T-helper 2 cell treated with Interferon-gamma antibody and Interleukin-4, amounts not matched to agents 5 μg/mL and 100 μg/mL, for 36 hours (primary cell): ENCODE data around the gene CLASP1.
"Not testable (repeated sequence)": the region's sequence is repeated elsewhere in the genome, so short reads cannot be mapped to it uniquely, and the experiment has no call there.

Experiments used
- DNase-seq: peaks from one replicate; pipeline ENCODE4 v3.0.0; 2021; ENCODE audit warnings: low spot score
- H3K27ac Mint-ChIP-seq: one replicate; pipeline ENCODE4 v1.8.0; 2021; ENCODE audit warnings: mild to moderate bottlenecking, mixed read lengths
- H3K27me3 Mint-ChIP-seq: one replicate; pipeline ENCODE4 v1.8.0; 2021; ENCODE audit warnings: low read depth, mixed read lengths
- H3K36me3 Mint-ChIP-seq: one replicate; pipeline ENCODE4 v1.8.0; 2021; ENCODE audit warnings: low read depth, mixed read lengths
- H3K4me1 Mint-ChIP-seq: one replicate; pipeline ENCODE4 v1.8.0; 2021; ENCODE audit warnings: low read depth, mixed read lengths
- H3K4me3 Mint-ChIP-seq: one replicate; pipeline ENCODE4 v1.8.0; 2022; ENCODE audit warnings: mild to moderate bottlenecking, moderate library complexity, mixed read lengths
- H3K9me3 Mint-ChIP-seq: one replicate; pipeline ENCODE4 v1.8.0; 2021; ENCODE audit warnings: mixed read lengths

CLASP1 gene

DNA sequence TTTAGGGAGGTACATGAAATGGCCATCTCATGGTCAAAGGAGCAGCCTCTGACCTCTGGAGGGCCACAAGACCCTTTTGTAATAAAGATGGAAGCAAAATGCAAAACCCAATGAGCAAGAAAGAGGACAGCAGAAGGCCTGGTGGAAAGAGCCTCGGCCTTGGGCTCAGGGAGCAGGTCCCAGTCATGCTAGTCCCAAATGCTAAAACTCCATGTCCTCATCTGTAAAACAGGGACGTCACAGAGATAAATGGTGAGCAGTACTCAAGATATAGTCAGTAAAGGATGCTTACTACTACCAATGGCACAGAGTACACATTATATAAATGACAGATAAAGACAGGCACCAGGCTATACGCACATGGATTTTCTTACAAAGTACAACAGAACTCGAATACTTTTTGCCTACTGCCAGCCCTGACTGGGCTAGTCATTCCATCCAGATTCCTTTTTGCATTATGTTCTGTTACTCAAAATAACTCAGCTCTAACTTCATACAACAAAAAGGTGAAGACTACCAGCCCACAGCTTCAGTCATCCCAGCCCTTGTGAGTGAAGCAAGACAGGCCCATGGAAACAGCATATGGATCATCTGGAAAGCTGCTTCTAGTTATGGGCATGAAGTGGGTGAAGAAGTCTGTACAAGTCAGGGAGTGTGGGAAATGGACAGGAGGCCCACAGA lies 299.4 kb downstream of the CLASP1 start:
- H3K9me3 Mint-ChIP-seq: no peaks in the 10 kb centered on the region
- H3K4me3 Mint-ChIP-seq: no peak overlapping the region
- H3K36me3 Mint-ChIP-seq: peaks cover 41% of the 10 kb centered on the region
- no peak for DNase-seq
- H3K4me1 Mint-ChIP-seq: no peaks in the 10 kb centered on the region
- H3K27me3 Mint-ChIP-seq: no peaks in the 10 kb centered on the region
- H3K27ac Mint-ChIP-seq: no peak overlapping the region

DNA sequence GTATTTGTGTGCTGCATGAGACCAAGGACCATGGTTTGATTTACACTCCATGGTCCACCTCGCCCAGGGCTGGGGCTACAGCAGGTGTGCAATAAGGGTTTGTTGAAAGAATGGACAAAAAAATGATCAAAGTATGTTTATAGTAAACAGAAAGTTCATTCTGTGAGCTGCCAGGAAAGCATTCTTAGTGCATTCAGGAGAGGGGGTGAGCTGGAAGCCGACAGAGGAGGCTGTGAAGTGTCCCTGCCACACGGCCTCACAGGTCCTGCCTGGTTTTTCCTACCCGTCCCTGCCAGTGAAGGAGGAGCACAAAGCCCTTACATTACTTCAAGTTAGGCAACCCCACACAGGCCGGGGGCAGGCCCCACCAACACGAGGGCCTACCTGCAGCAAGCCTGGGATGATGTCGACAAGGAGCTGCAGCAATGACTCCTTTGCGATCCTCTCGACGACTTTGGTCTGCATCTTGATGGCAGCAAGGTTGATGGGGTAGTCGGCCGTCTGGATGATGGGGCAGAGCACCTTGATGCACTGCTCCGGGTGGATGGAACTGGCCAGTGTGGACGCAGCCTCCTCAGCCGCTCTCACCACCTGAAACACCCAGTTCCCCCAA lies 301.0 kb downstream of the CLASP1 start:
- Mint-ChIP-seq H3K4me1 (no peaks in the 10 kb centered on the region), H3K27me3 (no peaks in the 10 kb centered on the region), H3K4me3 (no peak overlapping the region), H3K9me3 (no peaks in the 10 kb centered on the region), H3K36me3 (peaks cover 35% of the 10 kb centered on the region), H3K27ac (no peak overlapping the region)
- DNase-seq: no peak

DNA sequence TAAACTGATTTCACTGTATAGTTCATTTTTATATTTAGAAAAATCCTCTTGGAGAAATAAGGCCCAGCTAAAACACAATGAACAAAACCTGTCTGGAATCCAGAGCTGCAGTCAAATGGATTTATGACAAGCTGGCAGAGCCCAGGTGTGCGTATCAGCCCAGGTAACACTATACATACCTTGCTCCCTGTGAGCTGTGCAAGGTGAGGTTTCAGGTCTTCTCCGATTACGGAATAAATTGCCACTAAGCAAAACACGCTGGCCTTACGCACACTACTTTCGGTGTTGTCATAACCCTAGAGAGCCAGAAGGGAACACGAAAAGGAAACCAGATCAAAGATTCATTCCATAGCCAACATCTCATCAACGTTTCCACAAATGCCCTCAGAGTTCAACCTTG lies 302.4 kb downstream of the CLASP1 start:
- Mint-ChIP-seq H3K27me3 (no peaks in the 10 kb centered on the region), H3K36me3 (peaks cover 35% of the 10 kb centered on the region), H3K4me3 (no peak overlapping the region), H3K27ac (no peak overlapping the region), H3K4me1 (no peaks in the 10 kb centered on the region), H3K9me3 (no peaks in the 10 kb centered on the region)
- DNase-seq: no peak

DNA sequence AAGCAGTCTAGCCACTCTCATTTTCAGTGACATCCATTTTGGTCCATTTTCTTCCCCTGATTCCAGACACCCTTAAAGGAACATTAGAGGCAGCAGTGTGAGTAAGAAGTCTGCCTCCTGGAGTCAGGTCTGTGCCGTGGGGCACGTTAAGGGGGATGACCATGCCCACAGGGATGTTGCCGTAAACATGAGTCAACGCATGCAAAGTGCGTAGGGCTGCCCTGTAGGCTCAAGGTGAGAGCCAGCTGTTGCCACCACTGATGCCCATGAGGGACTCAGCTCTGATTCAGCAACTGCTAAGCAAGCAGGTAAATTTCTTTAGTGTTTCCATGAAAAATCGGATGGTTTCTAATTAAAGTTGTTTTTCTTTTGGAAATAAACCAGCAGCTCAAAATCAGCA lies 302.9 kb downstream of the CLASP1 start:
- Mint-ChIP-seq H3K27me3 (no peaks in the 10 kb centered on the region), H3K36me3 (peaks cover 35% of the 10 kb centered on the region), H3K27ac (no peak overlapping the region), H3K4me1 (no peaks in the 10 kb centered on the region), H3K9me3 (no peaks in the 10 kb centered on the region), H3K4me3 (no peak overlapping the region)
- no peak for DNase-seq

DNA sequence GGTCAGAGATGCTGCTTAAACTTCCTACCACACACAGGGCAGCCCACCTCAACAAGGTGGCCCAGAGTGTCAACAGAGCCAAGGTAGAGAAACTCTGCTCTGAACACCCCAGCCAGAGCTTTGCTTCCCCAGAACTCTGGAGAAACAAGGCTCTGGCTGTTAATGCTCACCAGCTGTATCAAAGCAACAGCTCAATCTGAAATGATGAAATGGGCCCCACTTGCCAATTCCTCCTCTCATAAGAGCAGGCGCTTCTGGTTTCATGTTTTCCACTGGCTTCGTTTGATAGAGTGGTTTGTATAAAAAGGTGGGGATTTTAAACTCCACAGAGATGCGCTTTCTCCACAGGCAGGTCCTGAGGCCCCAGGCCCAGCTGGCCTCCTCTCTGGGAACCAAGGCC lies 303.4 kb downstream of the CLASP1 start:
- no peaks in the 10 kb centered on the region for H3K4me1 Mint-ChIP-seq
- no peak overlapping the region for H3K27ac Mint-ChIP-seq
- no peaks in the 10 kb centered on the region for H3K9me3 Mint-ChIP-seq
- H3K36me3 Mint-ChIP-seq: peaks cover 33% of the 10 kb centered on the region
- H3K27me3 Mint-ChIP-seq: no peaks in the 10 kb centered on the region
- DNase-seq: no peak
- no peak overlapping the region for H3K4me3 Mint-ChIP-seq

DNA sequence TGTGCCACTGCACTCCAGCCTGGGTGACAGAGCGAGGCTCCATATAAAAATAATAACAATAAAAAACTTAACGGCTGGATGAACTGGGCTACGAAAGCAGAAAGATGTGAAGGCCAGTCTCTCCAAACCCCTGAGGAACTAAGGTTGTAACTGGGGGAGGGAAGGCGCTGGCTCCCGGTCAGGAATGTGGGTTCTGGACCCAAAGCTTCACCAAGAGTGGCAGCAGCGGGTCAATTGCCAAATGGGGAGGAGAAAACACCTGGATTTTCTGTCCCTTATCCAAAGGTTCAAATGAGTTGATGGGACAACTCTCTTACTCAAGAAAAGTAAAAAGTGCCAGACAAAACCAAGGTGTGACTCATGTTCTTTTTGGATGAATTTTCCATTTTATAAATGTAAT lies 304.2 kb downstream of the CLASP1 start:
- Mint-ChIP-seq H3K27ac (no peak overlapping the region), H3K4me3 (no peak overlapping the region), H3K9me3 (no peaks in the 10 kb centered on the region), H3K36me3 (peaks cover 31% of the 10 kb centered on the region), H3K27me3 (no peaks in the 10 kb centered on the region), H3K4me1 (no peaks in the 10 kb centered on the region)
- DNase-seq: no peak

DNA sequence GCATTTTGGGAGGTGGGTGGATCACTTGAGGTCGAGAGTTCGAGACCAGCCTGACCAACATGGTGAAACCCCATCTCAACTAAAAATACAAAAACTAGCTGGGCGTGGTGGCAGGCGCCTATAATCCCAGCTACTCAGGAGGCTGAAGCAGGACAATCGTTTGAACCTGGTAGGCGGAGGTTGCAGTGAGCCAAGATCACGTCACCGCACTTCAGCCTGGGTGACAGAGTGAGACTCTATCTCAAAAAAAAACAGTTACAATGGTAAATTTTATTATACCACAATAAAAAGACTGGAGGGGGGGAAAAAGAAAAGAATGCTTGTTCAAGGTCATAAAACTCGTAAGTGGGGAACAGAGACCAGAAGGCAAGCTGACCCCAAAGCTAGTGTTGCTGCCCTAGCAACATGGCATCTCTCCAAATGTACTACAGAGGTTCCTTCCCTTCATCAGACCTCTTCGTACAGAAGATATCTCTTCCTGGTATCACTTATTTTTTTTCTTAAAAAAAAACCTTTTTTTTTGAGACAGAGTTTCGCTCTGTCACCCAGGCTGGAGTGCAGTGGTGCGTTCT lies 305.3 kb downstream of the CLASP1 start:
- H3K9me3 Mint-ChIP-seq, H3K27ac Mint-ChIP-seq, H3K4me3 Mint-ChIP-seq, H3K4me1 Mint-ChIP-seq, DNase-seq, H3K27me3 Mint-ChIP-seq: not testable (repeated sequence)
- peaks cover 33% of the 10 kb centered on the region for H3K36me3 Mint-ChIP-seq

DNA sequence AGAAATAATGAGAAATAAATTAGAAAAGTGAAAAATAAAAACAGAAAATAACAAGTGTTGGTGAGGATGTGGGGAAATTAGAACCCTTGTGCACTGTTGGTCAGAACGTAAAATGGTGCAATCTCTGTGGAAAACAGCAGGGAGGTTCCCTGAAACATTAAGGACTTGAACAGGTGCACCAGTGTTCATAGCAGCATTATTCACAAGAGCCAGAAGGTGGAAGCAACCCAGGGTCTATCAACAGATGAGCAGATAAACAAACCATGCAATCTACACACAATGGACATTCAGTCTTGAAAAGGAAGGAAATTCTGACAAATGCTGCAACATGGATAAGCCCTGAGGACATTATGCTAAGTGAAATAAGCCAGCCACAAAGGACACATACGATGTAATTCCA lies 306.1 kb downstream of the CLASP1 start:
- H3K36me3 Mint-ChIP-seq: peaks cover 29% of the 10 kb centered on the region
- no peaks in the 10 kb centered on the region for H3K4me1 Mint-ChIP-seq
- no peak overlapping the region for H3K4me3 Mint-ChIP-seq
- H3K27ac Mint-ChIP-seq: no peak overlapping the region
- H3K9me3 Mint-ChIP-seq: no peaks in the 10 kb centered on the region
- H3K27me3 Mint-ChIP-seq: no peaks in the 10 kb centered on the region
- DNase-seq: no peak

DNA sequence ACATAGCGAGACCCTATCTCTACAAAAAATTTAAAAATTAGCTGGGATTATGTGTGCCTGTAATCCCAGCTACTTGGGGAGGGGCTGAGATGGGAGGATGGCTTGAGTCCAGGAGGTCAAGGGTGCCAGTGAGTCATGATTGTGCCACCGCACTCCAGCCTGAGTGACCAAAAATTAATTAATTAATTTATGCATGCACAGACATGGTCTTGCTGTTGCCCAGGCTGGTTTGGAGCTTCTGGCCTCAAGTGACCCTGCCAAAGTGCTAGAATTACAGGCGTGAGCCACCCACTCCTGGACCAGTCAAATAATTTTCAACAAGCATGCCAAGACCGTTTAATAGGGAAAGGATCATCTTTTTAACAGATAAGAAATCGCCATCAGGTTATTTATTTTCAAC lies 306.5 kb downstream of the CLASP1 start:
- no peaks in the 10 kb centered on the region for H3K27me3 Mint-ChIP-seq
- H3K36me3 Mint-ChIP-seq: peaks cover 26% of the 10 kb centered on the region
- no peaks in the 10 kb centered on the region for H3K4me1 Mint-ChIP-seq
- no peak overlapping the region for H3K4me3 Mint-ChIP-seq
- DNase-seq: no peak
- H3K27ac Mint-ChIP-seq: no peak overlapping the region
- H3K9me3 Mint-ChIP-seq: no peaks in the 10 kb centered on the region

DNA sequence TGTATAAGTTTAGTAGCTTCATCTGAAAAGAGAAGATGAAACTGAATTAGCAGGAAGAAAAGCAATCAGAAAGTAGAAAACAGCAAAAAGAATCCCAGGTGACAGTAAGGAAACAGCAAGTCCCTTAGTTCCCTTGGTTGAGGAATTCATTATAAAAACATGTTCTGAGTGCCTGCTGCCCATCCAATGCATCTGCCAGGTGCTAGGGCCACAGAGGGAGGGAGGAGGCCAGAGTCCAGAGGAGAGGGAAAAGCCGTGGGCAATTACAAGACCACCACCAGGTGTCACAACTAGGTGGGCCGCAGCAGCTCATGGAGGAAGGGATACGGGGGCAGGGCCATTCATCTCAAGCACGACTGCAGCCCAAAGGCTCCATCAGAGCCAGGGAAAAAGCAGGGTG lies 308.3 kb downstream of the CLASP1 start:
- peaks cover 15% of the 10 kb centered on the region for H3K36me3 Mint-ChIP-seq
- no peaks in the 10 kb centered on the region for H3K27me3 Mint-ChIP-seq
- no peak overlapping the region for H3K4me3 Mint-ChIP-seq
- H3K9me3 Mint-ChIP-seq: no peaks in the 10 kb centered on the region
- H3K4me1 Mint-ChIP-seq: no peaks in the 10 kb centered on the region
- DNase-seq: no peak
- no peak overlapping the region for H3K27ac Mint-ChIP-seq

DNA sequence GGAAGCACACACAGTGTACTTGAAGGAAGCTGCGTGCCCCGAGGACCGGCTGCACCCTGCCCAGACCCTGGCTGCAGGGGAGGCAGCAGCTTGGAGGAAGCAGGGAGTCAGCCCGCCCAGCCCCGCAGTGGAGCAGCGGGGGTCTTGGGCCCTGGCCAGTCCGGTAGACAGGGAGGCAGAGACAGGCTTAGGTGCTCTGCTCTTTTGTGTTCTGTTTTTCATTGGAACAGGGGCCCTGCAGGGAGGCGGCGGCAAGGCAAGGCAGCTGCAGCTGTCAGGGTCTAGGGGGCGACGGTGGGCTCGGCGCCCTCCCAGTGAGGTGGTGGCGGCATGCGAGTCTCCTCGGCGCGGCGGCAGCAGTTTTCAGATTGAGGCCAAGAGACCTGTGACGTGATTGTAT lies 311.0 kb downstream of the CLASP1 start:
- H3K4me3 Mint-ChIP-seq: no peak overlapping the region
- H3K27me3 Mint-ChIP-seq: no peaks in the 10 kb centered on the region
- no peak for DNase-seq
- H3K27ac Mint-ChIP-seq: no peak overlapping the region
- H3K9me3 Mint-ChIP-seq: no peaks in the 10 kb centered on the region
- H3K36me3 Mint-ChIP-seq: peaks cover 8% of the 10 kb centered on the region
- H3K4me1 Mint-ChIP-seq: no peaks in the 10 kb centered on the region

DNA sequence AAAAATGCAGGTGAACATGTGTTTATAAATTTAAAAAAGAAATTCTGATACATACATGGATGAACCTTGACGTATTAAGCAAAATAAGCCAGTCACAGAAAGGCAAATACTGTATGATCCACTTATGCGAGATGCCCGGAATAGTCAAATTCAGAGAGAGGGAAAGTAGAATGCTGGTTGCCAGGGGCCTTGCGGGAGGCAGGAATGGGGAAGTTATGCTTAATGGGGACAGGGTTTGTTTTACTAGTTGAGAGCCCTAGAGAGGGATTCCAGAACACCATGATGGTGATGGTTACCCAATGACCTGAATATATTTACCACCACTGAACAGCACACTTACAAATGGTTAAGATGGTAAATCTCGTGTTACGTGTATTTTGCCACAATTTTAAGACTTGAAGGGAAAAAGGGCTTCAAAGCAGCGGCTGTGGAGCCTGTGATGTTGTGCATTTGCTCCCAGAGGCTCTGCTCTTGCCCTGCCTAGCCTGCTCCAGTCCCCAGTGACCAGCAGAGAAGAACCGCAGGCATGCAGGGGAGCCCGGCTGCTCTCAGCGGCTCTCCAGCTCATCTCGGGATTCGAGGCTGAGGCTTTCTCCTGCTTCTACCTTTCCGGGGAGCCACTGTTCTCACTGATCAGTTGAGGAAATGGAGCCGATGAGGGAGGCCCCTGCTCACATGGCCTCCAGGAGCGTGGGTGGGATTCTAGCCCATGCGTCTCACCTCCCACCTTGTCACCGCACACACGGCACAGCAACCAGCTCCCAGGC lies 312.6 kb downstream of the CLASP1 start:
- H3K36me3 Mint-ChIP-seq: peaks cover 5% of the 10 kb centered on the region
- no peak overlapping the region for H3K27ac Mint-ChIP-seq
- H3K9me3 Mint-ChIP-seq: no peaks in the 10 kb centered on the region
- DNase-seq: no peak
- H3K4me3 Mint-ChIP-seq: no peak overlapping the region
- no peaks in the 10 kb centered on the region for H3K4me1 Mint-ChIP-seq
- H3K27me3 Mint-ChIP-seq: no peaks in the 10 kb centered on the region

DNA sequence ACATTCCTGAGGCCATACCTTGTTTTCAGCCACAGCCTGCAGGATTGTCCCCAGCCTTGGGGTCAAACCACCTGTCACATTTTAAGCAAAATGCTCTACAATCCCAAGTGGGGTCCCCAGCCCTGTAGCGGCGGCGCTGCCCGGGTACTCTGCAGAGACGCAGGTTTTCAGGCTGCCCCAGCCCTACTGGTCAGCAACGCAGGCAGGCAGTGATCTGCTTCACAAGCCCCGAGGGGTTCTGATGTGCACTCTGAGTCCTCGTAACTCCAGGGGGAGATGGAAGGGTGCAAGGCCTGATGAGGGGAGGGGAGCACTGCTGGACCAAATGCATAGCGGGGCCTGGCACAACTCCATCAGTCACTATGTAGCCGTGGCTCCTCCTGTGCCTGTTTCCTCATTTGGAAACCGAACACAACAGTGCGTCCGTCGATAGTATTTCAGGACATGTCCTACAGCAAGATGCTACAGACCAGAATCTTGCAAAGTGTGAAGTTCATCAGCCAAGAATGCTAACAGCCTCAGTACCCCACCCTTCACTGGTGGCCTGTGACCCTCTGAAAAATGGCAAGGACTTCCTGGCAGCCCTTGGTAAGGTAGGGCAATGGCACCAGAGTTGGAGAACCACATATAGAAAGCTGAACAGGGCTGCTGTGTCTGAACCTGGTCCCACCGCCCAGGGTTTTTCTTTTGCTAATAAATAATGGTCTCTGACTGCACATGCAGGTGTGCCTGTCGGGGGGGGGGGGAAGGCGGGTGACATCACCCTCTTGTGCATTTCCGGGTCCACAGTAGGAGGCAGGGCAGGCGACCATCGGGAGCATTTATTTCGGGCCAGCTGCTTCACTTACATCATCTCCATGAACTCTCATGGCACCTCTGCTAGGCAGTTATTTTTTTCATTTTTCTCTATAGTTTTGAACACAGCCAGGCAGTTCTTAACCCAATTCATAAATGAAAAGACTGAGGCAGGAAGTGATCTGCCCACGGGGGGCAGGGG lies 313.7 kb downstream of the CLASP1 start:
- no peak for DNase-seq
- Mint-ChIP-seq H3K27me3 (no peaks in the 10 kb centered on the region), H3K27ac (no peak overlapping the region), H3K4me1 (no peaks in the 10 kb centered on the region), H3K9me3 (no peaks in the 10 kb centered on the region), H3K36me3 (peaks cover 3% of the 10 kb centered on the region), H3K4me3 (no peak overlapping the region)
